C4-2B (cell line): ENCODE measurements around the gene FBXL15.

ENCODE experiments used
- H3K27ac ChIP-seq: fragments of 450-650 bp; 2 replicates; pipeline ENCODE4 v1.5.1; 2017
- CTCF ChIP-seq: fragments of 450-650 bp; conservative IDR thresholded peaks from 2 replicates; pipeline ENCODE4 v1.5.1; 2017; ENCODE audit warnings: mild to moderate bottlenecking
- ZFX ChIP-seq: fragments of 450-650 bp; IDR thresholded peaks from 2 replicates; pipeline ENCODE4 v1.6.1; 2017

The FBXL15 gene

GRCh38 chr10:102408728-102409603, 11.7 kb upstream of the FBXL15 start:
- no peak overlapping the region for H3K27ac ChIP-seq

GRCh38 chr10:102409604-102410428, 10.8 kb upstream of the FBXL15 start:
- peak overlapping the region; percentile 11; the same call in 1 of the 2 replicates for H3K27ac ChIP-seq
- TF ChIP-seq CTCF (no peak), ZFX (no peak)

More at GRCh38 chr10:102408728-102409603, 11.7 kb upstream of the FBXL15 start:
- TF ChIP-seq ZFX (no peak), CTCF (no peak)

- TF ChIP-seq CTCF (no peak), ZFX (no peak)
These were observed 10.1 kb upstream of the FBXL15 start for GRCh38 chr10:102410429-102411073.

GRCh38 chr10:102411341-102412255, 9.0 kb upstream of the FBXL15 start:
- no peak for TF ChIP-seq ZFX
- TF ChIP-seq CTCF = no peak

More at GRCh38 chr10:102410429-102411073, 10.1 kb upstream of the FBXL15 start:
- peak overlapping the region; percentile 11; the same call in 1 of the 2 replicates for H3K27ac ChIP-seq

GRCh38 chr10:102412293-102412692, 8.3 kb upstream of the FBXL15 start:
- H3K27ac ChIP-seq = no peak overlapping the region
- no peak for TF ChIP-seq ZFX
- no peak for TF ChIP-seq CTCF

More at GRCh38 chr10:102411341-102412255, 9.0 kb upstream of the FBXL15 start:
- H3K27ac ChIP-seq = no peak overlapping the region

- no peak overlapping the region for H3K27ac ChIP-seq
- TF ChIP-seq CTCF = no peak
- TF ChIP-seq ZFX = no peak
These were observed 7.5 kb upstream of the FBXL15 start for GRCh38 chr10:102413053-102413705.
